HG03103 (cell line): ENCODE data around the gene PRKCA.

ENCODE experiments used
- ATAC-seq: cut with Tn5 transposase; IDR thresholded peaks from one replicate; pipeline ENCODE4 v1.9.1; 2021; ENCODE audit warnings: low read depth; ENCODE audit not compliant: unreplicated experiment

PRKCA gene

GRCh38 chr17:66496306-66496705 lies 193.9 kb downstream of the PRKCA start:
- no peak for ATAC-seq

GRCh38 chr17:66498580-66498979 lies 196.2 kb downstream of the PRKCA start:
- ATAC-seq: no peak

- ATAC-seq: no peak
Measured at GRCh38 chr17:66506641-66507040, 204.2 kb downstream of the PRKCA start.

- ATAC-seq: no peak
Measured at GRCh38 chr17:66507103-66507923, 204.9 kb downstream of the PRKCA start.

- no peak for ATAC-seq
Measured at GRCh38 chr17:66507982-66508760, 205.8 kb downstream of the PRKCA start.

- ATAC-seq: no peak
Measured at GRCh38 chr17:66508896-66509844, 206.8 kb downstream of the PRKCA start.

- no peak for ATAC-seq
Measured at GRCh38 chr17:66509926-66510325, 207.5 kb downstream of the PRKCA start.

- no peak for ATAC-seq
Measured at GRCh38 chr17:66511135-66511534, 208.7 kb downstream of the PRKCA start.

- no peak for ATAC-seq
Measured at GRCh38 chr17:66514227-66514806, 211.9 kb downstream of the PRKCA start.

- ATAC-seq: no peak
Measured at GRCh38 chr17:66515974-66516373, 213.6 kb downstream of the PRKCA start.

- ATAC-seq: no peak
Measured at GRCh38 chr17:66517336-66518009, 215.1 kb downstream of the PRKCA start.

- ATAC-seq: no peak
Measured at GRCh38 chr17:66518108-66518507, 215.7 kb downstream of the PRKCA start.

GRCh38 chr17:66518677-66519076 lies 216.3 kb downstream of the PRKCA start:
- ATAC-seq: no peak

GRCh38 chr17:66519154-66519553 lies 216.7 kb downstream of the PRKCA start:
- no peak for ATAC-seq

- ATAC-seq: no peak
Measured at GRCh38 chr17:66520999-66521398, 218.6 kb downstream of the PRKCA start.

- ATAC-seq: no peak
Measured at GRCh38 chr17:66522591-66523272, 220.3 kb downstream of the PRKCA start.

- no peak for ATAC-seq
Measured at GRCh38 chr17:66523378-66524200, 221.2 kb downstream of the PRKCA start.

- no peak for ATAC-seq
Measured at GRCh38 chr17:66524877-66525276, 222.5 kb downstream of the PRKCA start.
